GM12865 (cell line): Measurements from ENCODE around the gene CDK3.
"Not testable (repeated sequence)": the region's sequence is repeated elsewhere in the genome, so short reads cannot be mapped to it uniquely, and the experiment has no call there.

Experiments
- DNase-seq: peaks from one replicate; pipeline ENCODE4 v3.0.0; 2010; ENCODE audit warnings: low read depth
- H3K4me3 ChIP-seq: 2 replicates; pipeline ENCODE4 v1.5.1; 2011; ENCODE audit warnings: mild to moderate bottlenecking, low read depth, low read length, control low read depth
- TF ChIP-seq, protein P1 (sequence below): IDR thresholded peaks from 2 replicates; pipeline ENCODE4 v1.5.1; 2011; ENCODE audit warnings: low read length, control low read depth, low read depth, inconsistent platforms; ENCODE audit not compliant: insufficient read depth; ENCODE audit errors: missing control alignments

CDK3 gene

DNA sequence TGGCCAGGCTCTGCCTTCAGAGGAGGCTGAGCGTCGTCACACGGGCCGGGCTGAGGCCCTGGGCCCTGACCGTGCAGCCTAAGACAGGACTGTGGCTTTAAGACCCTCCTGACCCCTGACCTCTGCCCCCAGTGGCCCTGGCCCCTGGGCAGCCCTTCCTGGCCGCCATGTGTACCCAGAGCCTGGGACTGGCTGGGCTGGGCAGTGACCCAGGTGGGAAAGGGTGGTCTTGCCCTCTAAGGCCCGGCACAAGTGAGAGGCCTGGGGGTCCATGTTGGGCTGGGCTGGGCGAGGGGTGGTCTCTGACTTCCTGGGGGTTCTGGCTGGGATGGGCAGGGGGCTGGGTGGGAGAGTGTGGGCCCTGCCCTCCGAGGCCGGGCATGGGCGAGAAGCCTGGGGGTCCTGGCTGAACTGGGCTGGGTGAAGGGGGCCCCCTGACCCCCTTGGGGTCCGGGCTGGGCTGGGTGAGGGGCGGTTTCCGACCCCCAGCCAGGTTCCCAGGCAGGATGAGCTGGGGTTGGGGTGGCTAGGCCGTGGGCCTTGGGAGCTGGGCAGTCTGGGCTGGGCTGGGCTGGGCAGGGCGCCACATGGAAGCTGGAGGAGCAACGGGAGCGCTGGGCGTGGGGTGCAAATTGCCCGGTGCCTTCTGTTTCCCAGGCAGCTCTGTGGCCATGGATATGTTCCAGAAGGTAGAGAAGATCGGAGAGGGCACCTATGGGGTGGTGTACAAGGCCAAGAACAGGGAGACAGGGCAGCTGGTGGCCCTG is at the start of gene CDK3:
CDK3 (plus strand) TSS at position 101 of the 767 bp plus-strand sequence; CDS start at position 672, 571 bp downstream.
- TF ChIP-seq, protein P1, sequence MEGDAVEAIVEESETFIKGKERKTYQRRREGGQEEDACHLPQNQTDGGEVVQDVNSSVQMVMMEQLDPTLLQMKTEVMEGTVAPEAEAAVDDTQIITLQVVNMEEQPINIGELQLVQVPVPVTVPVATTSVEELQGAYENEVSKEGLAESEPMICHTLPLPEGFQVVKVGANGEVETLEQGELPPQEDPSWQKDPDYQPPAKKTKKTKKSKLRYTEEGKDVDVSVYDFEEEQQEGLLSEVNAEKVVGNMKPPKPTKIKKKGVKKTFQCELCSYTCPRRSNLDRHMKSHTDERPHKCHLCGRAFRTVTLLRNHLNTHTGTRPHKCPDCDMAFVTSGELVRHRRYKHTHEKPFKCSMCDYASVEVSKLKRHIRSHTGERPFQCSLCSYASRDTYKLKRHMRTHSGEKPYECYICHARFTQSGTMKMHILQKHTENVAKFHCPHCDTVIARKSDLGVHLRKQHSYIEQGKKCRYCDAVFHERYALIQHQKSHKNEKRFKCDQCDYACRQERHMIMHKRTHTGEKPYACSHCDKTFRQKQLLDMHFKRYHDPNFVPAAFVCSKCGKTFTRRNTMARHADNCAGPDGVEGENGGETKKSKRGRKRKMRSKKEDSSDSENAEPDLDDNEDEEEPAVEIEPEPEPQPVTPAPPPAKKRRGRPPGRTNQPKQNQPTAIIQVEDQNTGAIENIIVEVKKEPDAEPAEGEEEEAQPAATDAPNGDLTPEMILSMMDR = no peak
- DNase-seq = no peak
- H3K4me3 ChIP-seq = no peak within 1 kb of the TSS

DNA sequence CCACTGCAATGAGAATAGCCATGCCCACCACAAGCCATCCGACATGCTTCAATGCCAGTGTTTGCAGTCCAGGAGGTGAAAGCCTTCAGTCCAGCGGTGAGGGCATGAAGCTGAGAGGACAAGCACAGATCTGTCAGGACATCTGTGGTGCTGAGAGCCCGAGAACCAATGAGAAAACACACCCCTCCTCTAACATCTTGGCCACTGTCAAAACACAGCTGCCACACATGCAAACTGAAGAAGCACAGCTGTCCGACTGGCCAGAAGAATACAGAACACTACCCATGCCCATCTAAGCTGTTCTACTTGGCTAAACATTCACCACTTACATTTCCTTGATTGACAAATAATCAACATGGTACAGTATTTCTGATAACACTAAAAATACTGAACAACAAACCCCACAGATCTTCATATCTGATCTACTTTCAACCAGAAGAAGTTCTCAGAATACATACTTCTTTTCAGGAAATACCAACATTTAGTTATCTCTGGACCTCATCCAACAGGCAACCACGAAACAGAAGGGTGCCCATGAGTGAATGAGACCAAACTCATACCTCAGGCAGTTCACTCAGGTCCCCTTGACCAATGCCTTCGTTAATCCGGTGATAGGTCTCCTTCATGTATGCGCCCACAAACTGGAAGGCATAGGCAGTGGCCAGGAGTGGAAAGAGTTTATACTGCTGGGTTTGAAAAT is 49.6 kb upstream of the CDK3 start:
- no peak overlapping the region for H3K4me3 ChIP-seq
- no peak for DNase-seq
- TF ChIP-seq, protein P1 = no peak

DNA sequence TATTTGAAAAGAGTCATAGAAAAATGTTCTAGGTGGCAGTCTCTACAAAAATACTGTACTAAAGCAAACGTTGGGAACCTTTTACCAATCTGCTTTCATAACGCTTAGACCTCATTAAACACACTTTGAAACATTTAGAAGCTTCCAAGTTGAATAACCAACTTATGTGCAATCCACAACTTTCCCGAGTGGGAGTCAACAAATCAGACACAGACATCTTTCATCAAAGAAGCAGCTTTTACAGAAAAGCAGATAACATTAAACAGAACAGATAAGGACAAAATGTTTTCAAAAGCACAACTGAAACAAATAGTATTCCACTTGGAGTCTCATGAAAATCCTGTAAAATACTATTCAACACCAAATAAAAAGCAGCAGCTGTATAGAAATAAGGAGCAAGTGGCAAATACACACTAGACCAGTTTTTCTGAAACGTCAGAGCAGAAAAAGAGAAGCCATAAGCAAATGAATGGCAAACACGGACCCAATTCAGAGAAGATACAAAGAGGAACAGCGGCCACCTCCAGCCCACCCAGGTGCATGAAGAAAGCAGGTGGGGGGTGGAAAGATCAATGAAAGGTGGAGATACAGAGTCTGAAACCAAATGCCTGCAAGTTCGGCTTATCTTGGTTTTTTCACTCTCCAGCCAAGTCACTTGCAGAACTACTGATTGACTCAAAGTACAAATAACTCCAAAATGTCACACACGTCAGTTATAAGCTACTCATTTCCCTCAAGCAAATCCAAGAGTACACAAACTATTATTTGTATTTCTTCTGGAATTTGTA is 41.4 kb upstream of the CDK3 start:
- no peak for DNase-seq
- TF ChIP-seq, protein P1 = no peak
- no peak overlapping the region for H3K4me3 ChIP-seq

DNA sequence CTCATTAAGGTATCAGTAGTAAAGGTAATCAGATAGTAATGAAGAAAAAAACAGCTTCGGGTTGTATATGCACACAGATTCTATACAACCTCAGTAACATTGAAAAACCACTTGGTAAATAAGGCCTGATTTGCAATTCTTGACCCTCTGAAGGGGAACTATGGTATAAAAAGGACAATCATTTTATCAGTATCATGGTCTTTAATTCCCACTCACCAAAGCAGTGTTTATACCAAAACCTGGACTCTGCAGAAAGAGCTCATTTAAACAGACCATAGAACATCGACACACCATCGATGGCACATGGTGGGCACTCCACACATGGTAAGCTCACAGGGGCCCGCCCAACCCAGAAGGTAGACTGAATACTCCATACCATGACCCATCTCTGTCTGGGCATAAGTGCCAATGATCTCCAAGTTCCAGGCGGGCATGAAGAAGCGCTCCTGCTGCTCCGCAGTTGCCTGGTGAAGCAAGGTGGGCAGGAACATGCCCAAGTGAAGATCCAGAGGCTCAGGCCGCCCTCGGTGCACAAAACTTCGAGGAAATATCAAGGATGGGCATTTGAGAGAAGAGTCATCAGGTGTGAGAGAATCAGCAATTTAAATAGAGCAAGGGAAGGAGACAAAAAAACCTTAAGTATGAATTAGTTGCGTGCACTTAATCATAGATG is 40.7 kb upstream of the CDK3 start:
- DNase-seq = no peak
- TF ChIP-seq, protein P1 = no peak
- no peak overlapping the region for H3K4me3 ChIP-seq

DNA sequence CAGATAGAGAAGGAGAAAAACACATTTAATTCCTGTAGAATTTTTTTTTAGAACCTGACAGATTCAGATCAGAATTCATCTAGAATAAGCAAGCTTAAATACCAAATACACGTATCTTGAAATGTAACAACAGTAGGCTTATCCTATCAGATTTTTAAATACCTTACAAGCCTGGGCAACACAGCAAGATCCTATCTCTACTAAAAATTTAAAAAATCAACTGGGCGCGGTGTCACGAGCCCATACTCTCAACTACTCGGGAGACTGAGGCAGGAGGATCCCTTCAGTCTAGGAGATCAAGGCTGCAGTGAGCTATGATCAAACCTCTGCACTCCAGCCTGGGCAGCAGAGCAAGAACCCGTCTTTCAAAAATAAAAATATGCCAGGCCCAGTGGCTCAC is 35.2 kb upstream of the CDK3 start:
- no peak for DNase-seq
- TF ChIP-seq, protein P1 = no peak
- H3K4me3 ChIP-seq = no peak overlapping the region

DNA sequence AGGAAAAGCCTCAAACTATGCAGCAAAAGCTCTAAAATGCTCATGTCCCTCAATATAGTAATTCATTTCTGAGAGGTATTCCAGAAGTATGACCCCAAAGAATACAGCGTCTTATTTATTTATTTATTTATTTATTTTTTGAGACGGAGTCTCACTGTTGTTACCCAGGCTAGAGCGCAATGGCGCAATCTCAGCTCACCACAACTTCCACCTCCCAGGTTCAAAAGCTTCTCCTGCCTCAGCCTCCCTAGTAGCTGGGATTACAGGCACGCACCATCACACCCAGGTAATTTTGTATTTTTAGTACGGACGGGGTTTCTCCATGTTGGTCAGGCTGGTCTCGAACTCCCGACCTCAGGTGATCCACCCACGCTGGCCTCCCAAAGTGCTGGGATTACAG is 31.6 kb upstream of the CDK3 start:
- not testable (repeated sequence) for H3K4me3 ChIP-seq

More for the DNA sequence above, 31.6 kb upstream of the CDK3 start:
- not testable (repeated sequence) for DNase-seq
